CD4-positive, alpha-beta T cell treated with Interleukin-17A for 1 hour (primary cell): ENCODE measurements around the gene A3GALT2.

ENCODE experiments used
- DNase-seq: peaks from one replicate; pipeline ENCODE4 v3.0.0-alpha.2; 2020

Gene A3GALT2

GRCh38 chr1:33288976-33289857, 31.7 kb downstream of the A3GALT2 start:
- DNase-seq: no peak

GRCh38 chr1:33287317-33287716, 33.6 kb downstream of the A3GALT2 start:
- DNase-seq: no peak

GRCh38 chr1:33286451-33287185, 34.3 kb downstream of the A3GALT2 start:
- no peak for DNase-seq

GRCh38 chr1:33284049-33284448, 36.8 kb downstream of the A3GALT2 start:
- DNase-seq: no peak

- DNase-seq: no peak
Observed at GRCh38 chr1:33282791-33283190, 38.1 kb downstream of the A3GALT2 start.

DNA sequence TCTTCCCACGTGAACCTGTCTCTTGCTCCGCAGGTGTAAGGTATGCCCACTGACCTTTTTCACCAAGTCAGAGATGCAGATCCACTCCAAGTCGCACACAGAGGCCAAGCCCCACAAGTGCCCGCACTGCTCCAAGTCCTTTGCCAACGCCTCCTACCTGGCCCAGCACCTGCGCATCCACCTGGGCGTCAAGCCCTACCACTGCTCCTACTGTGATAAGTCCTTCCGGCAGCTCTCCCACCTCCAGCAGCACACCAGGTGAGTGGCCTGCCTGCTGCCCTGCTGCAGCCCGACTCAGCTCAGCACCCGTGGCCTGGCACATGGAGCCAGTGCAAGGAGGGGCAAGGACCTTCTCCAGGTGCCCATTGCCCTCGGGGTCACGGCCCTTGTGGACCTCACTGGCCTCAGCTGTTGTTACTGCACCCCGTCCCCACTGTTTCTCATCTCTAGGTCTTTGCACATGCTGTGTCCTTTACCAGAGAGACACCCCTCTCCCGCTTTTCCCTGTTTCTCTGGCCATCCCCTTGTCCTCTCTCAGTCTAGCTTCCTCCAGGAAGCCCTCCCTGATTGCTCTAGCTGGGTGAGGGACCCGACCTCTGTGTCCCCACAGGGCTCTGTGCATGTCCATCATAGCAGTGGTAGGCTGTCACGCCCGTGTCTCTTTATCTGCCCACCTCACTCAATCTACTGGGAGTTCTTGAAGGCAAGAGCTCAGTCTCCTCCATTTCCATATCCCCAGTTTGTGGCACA, 39.2 kb downstream of the A3GALT2 start:
- DNase-seq: no peak

GRCh38 chr1:33280091-33280661, 40.7 kb downstream of the A3GALT2 start:
- DNase-seq: no peak

DNA sequence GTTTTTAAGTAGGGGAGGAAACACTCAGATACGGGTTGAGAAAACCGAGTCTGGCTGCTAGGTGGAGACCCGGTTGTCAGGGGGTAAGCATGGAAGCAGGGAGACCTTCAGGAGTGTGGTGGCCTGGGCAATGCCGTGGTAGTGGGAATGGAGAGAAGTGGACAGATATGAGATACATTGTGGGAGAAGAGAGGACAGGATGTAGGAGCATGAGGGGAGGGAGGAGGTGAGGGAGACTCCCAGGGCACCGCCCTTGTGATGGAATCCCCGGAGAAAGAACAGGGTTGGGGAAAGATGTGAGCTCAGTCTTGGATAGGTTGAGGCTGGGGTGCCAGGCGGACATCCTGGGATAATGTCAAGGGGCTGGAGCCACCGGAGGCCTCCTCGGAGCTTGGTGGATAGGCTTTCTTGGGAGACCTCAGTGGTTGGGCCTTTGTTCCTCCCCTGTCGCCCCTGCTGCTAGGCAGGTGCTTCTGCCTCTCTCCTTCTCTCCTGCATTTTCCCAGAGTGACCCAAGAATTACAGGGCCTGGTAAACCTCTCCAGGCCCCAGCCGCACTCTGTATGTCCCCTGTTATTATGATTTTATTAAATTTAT, 43.3 kb downstream of the A3GALT2 start:
- DNase-seq: no peak

- DNase-seq: no peak
Observed at GRCh38 chr1:33276573-33277298, 44.2 kb downstream of the A3GALT2 start.

GRCh38 chr1:33275706-33276572, 45.0 kb downstream of the A3GALT2 start:
- no peak for DNase-seq

- no peak for DNase-seq
Observed at GRCh38 chr1:33275195-33275594, 45.7 kb downstream of the A3GALT2 start.

- DNase-seq: no peak
Observed at GRCh38 chr1:33274446-33274845, 46.5 kb downstream of the A3GALT2 start.

- no peak for DNase-seq
Observed at GRCh38 chr1:33273961-33274371, 46.9 kb downstream of the A3GALT2 start.

DNA sequence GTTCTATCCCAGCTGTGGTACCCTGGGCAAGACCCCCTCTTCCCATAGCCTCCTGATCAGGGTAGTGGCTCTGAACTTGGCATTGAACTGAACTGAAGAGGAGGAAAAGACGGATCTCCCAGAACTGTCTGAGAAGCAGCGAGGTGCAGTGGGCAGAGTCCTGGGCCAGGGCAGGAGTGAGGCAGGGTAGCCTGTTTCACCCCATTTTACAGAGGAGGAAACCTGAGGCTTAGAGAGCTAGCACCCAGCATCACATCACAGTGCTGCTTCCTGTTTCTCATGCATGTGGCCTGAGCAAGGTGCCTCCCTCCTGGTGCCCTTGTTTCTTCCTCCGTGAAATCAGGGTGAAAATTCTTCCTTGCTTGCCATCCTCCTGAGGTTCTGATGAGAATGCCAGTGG, 47.5 kb downstream of the A3GALT2 start:
- DNase-seq: peak; percentile 40

DNA sequence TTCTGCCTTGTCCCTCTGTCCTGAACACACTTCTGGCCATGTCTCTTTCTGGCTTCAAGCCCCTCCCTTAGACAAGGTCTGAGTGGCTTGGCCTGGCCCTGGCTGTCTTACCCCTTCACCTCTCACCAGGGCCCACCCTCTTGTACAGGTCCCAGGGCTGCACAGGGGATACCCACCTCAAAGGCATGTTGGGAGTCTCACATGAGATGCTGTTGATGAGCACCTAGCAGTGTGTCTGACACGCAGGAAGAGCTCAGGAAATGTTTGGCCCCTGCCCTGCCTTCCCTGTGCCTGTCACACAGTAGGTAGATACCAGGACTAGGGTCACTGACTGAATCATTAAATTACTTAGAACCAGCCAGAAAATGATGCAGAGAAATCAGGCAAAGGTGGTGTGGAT, 48.0 kb downstream of the A3GALT2 start:
- DNase-seq: no peak

DNA sequence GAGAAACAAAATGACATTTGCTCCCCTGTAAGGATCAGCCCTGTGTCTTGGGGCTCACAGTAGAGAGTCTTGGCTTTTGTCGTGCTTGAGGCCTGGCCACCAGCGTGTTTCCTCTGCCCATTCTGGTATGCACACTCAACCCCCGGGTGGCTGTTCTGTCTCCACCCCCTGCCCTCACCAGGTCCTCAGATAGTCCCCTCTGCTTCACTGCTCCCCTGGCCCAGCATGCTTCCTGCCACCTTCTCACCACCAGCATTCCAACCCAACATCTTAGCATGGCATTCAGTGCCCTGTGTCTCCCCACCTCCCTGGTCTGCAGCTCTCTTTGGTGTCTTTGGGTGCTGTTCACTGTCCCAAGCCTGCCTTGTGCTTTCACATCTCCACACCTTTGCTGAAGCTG, 48.4 kb downstream of the A3GALT2 start:
- no peak for DNase-seq

GRCh38 chr1:33271666-33272505, 49.0 kb downstream of the A3GALT2 start:
- DNase-seq: no peak

GRCh38 chr1:33270808-33271465, 50.0 kb downstream of the A3GALT2 start:
- DNase-seq: no peak

- DNase-seq: no peak
Observed at GRCh38 chr1:33270379-33270778, 50.5 kb downstream of the A3GALT2 start.
